A673 (cell line): Measurements from ENCODE around the gene SHLD2. TPM values are rescaled to one million over a fixed set of nuclear protein-coding genes. Genes with fewer than 3 reads are reported as not detected.

ENCODE experiments used
- BruUV-seq: library from RNA; stranded (reverse); fragments of 400-500 nt; replicated peaks from 2 replicates; lab custom pipeline; 2021; lab: Mats Ljungman, UMichigan
- CTCF ChIA-PET: fragments of 300-600 bp; sonication (Branson Sonifier 250); formaldehyde crosslinking; loops from one replicate; lab custom pipeline; 2022; ENCODE audit warnings: antibody characterized with exemption; lab: Charles Lee
- POLR2A ChIA-PET: fragments of 300-600 bp; sonication (Branson Sonifier 250); formaldehyde crosslinking; loops from one replicate; lab custom pipeline; 2022; ENCODE audit warnings: antibody characterized with exemption; ENCODE audit not compliant: low non-redundant PET; lab: Charles Lee
- DNase-seq: peaks from one replicate; pipeline ENCODE4 v3.0.0-alpha.2; 2015; ENCODE audit warnings: low spot score
- H3K27ac ChIP-seq: fragments of 200-600 bp; sonication (generic); 2 replicates; pipeline ENCODE4 v1.5.1; 2016; ENCODE audit warnings: mixed run types, low read depth, mild to moderate bottlenecking, mixed read lengths, antibody characterized with exemption, low read length; ENCODE audit not compliant: poor library complexity, severe bottlenecking
- H3K27me3 ChIP-seq: fragments of 200-600 bp; sonication (generic); replicated peaks from 2 replicates; pipeline ENCODE4 v1.6.1; 2017; ENCODE audit warnings: mixed run types, low read depth, mild to moderate bottlenecking, mixed read lengths, antibody characterized with exemption, low read length; ENCODE audit not compliant: insufficient read depth, poor library complexity
- H3K36me3 ChIP-seq: fragments of 200-600 bp; sonication (generic); 2 replicates; pipeline ENCODE4 v1.6.1; 2016; ENCODE audit warnings: mixed run types, mild to moderate bottlenecking, mixed read lengths, antibody characterized with exemption, low read length; ENCODE audit not compliant: insufficient read depth, poor library complexity, severe bottlenecking
- H3K4me1 ChIP-seq: fragments of 200-600 bp; sonication (generic); 2 replicates; pipeline ENCODE4 v1.6.1; 2017; ENCODE audit warnings: mixed run types, mild to moderate bottlenecking, mixed read lengths, antibody characterized with exemption, low read length; ENCODE audit not compliant: insufficient read depth, poor library complexity, severe bottlenecking
- H3K4me3 ChIP-seq: fragments of 200-600 bp; sonication (generic); 2 replicates; pipeline ENCODE4 v1.5.1; 2016; ENCODE audit warnings: low read depth, mixed run types, mild to moderate bottlenecking, mixed read lengths, low read length; ENCODE audit not compliant: poor library complexity, severe bottlenecking
- H3K9me3 ChIP-seq: fragments of 200-600 bp; sonication (generic); 2 replicates; pipeline ENCODE4 v1.6.1; 2016; ENCODE audit warnings: mixed run types, low read depth, mild to moderate bottlenecking, mixed read lengths, antibody characterized with exemption, low read length; ENCODE audit not compliant: poor library complexity, severe bottlenecking
- EZH2 ChIP-seq: fragments of 200-600 bp; sonication (generic); IDR thresholded peaks from 2 replicates; pipeline ENCODE4 v1.6.1; 2017; ENCODE audit warnings: borderline replicate concordance, low read depth, mild to moderate bottlenecking, mixed read lengths, antibody characterized with exemption, low read length; ENCODE audit not compliant: poor library complexity, severe bottlenecking
- intact Hi-C: fragments of 100-400 bp; cut with micrococcal nuclease; formaldehyde crosslinking; loops from one replicate; pipeline ENCODE4 v1.10.0; 2022; ENCODE audit not compliant: unreplicated experiment
- total RNA-seq: library from RNA; stranded (reverse); gene quantifications from 2 replicates; pipeline ENCODE4 v1.2.3, GENCODE V29; 2021
- TF ChIP-seq, protein P1 (sequence below): fragments of 300-800, 200-600 bp; sonication (generic); conservative IDR thresholded peaks from 2 replicates; pipeline ENCODE4 v1.5.1; 2017; ENCODE audit warnings: low read depth, mild to moderate bottlenecking, antibody characterized with exemption, low read length, moderate library complexity, mixed read lengths

SHLD2 gene
- total RNA-seq, 1 experiment from 2014 or later, result 36.7 TPM

DNA sequence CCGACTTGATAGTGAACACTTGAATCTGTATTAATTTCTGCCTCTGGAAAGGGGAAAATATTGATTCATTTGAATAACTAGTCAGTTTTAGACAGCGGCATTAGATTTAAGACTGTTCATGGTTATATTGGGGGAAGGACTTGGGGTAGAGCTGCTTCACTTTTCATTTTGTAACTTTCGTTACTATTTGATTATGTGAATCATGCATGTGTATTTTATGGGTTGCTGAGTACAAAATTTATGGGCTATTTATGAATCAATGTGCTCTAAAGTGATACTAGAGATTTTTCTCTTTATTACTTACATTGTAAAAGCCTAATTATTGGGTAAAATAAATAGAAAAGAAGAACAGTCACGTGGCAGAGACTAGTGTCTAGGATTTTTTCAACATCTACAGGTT, 5.3 kb upstream of the SHLD2 start:
- Histone ChIP-seq H3K9me3 (no peaks in the 10 kb centered on the region), H3K27me3 (no peaks in the 10 kb centered on the region), H3K27ac (no peak overlapping the region), H3K4me1 (peaks cover 40% of the 10 kb centered on the region), H3K36me3 (no peaks in the 10 kb centered on the region), H3K4me3 (no peak overlapping the region)
- intact Hi-C loops, result no loop called here
- TF ChIP-seq, protein P1, sequence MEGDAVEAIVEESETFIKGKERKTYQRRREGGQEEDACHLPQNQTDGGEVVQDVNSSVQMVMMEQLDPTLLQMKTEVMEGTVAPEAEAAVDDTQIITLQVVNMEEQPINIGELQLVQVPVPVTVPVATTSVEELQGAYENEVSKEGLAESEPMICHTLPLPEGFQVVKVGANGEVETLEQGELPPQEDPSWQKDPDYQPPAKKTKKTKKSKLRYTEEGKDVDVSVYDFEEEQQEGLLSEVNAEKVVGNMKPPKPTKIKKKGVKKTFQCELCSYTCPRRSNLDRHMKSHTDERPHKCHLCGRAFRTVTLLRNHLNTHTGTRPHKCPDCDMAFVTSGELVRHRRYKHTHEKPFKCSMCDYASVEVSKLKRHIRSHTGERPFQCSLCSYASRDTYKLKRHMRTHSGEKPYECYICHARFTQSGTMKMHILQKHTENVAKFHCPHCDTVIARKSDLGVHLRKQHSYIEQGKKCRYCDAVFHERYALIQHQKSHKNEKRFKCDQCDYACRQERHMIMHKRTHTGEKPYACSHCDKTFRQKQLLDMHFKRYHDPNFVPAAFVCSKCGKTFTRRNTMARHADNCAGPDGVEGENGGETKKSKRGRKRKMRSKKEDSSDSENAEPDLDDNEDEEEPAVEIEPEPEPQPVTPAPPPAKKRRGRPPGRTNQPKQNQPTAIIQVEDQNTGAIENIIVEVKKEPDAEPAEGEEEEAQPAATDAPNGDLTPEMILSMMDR, result no peak
- no peak for TF ChIP-seq EZH2
- DNase-seq, result no peak
- no TSS peak for BruUV-seq
- ChIA-PET CTCF (no interaction called here), POLR2A (no interaction called here)

DNA sequence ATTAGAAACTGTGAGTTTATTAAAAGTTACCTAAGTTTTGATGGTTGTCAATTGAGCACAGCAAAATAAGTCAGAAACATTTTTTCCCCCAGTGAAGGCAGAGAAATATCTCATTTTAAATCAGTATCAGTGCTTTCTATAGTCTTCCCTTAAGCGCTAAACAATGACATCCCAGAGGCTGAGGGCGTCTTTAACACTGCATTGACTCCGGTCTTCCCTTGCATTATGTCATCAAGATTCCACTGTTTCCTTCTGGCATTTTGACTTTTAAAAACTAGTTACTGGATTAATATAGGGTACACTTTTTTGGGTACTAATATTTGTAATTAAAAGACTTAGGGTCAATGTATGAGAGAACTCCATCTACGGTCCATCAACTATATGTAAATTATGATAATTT, 4.2 kb upstream of the SHLD2 start:
- Histone ChIP-seq H3K4me1 (peaks cover 32% of the 10 kb centered on the region), H3K27ac (no peak overlapping the region), H3K9me3 (no peaks in the 10 kb centered on the region), H3K27me3 (no peaks in the 10 kb centered on the region), H3K36me3 (no peaks in the 10 kb centered on the region), H3K4me3 (no peak overlapping the region)
- CTCF ChIA-PET, result no interaction called here
- POLR2A ChIA-PET, result no interaction called here
- BruUV-seq, result no TSS peak
- intact Hi-C loops, result no loop called here
- no peak for DNase-seq
- TF ChIP-seq, protein P1, result no peak
- no peak for TF ChIP-seq EZH2

GRCh38 chr10:87092376-87092860, 2.6 kb upstream of the SHLD2 start:
- no peak for TF ChIP-seq EZH2
- TF ChIP-seq, protein P1, result no peak
- Histone ChIP-seq H3K36me3 (no peaks in the 10 kb centered on the region), H3K27me3 (no peaks in the 10 kb centered on the region), H3K4me1 (peaks cover 38% of the 10 kb centered on the region), H3K27ac (peak overlapping the region; percentile 85), H3K4me3 (peak overlapping the region; percentile 70), H3K9me3 (no peaks in the 10 kb centered on the region)
- POLR2A ChIA-PET, result no interaction called here
- CTCF ChIA-PET, result interaction anchor here (0.6 kb wide), 1 partner anchor 694 kb away, joined by 6 read pairs; no protein-coding TSS in a partner anchor
- no TSS peak for BruUV-seq
- intact Hi-C loops, result no loop called here
- no peak for DNase-seq
